22Rv1 (cell line): Measurements from ENCODE around the gene SLC22A25.

Source experiments
- H3K27ac ChIP-seq: fragments of 450-650 bp; 2 replicates; pipeline ENCODE4 v1.5.1; 2017
- ZFX ChIP-seq: fragments of 450-650 bp; IDR thresholded peaks from 2 replicates; pipeline ENCODE4 v1.6.1; 2017; ENCODE audit warnings: antibody characterized with exemption, borderline replicate concordance
- TF ChIP-seq, protein P1 (sequence below): fragments of 450-650 bp; IDR thresholded peaks from 2 replicates; pipeline ENCODE4 v1.5.1; 2017; ENCODE audit warnings: mild to moderate bottlenecking

SLC22A25 gene

DNA sequence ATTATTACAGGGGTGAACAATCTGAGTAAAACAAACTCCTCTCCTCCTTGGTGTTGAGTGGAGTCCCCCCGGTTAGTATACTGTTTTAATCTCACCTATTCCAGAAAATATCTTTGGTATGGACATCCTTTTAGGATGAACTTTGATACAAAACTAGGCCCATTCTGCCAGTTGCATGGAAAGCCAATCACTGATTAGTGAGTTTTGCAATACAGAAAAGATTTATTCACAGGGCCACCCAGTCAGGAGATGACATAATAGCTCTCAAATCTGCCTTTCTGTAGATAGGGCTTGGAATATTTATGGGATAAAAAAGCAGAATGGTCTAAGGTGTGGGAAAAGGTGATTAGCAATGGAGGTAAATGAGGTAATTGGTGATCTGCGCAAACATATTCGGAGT is 30.3 kb upstream of the SLC22A25 start:
- TF ChIP-seq, protein P1, sequence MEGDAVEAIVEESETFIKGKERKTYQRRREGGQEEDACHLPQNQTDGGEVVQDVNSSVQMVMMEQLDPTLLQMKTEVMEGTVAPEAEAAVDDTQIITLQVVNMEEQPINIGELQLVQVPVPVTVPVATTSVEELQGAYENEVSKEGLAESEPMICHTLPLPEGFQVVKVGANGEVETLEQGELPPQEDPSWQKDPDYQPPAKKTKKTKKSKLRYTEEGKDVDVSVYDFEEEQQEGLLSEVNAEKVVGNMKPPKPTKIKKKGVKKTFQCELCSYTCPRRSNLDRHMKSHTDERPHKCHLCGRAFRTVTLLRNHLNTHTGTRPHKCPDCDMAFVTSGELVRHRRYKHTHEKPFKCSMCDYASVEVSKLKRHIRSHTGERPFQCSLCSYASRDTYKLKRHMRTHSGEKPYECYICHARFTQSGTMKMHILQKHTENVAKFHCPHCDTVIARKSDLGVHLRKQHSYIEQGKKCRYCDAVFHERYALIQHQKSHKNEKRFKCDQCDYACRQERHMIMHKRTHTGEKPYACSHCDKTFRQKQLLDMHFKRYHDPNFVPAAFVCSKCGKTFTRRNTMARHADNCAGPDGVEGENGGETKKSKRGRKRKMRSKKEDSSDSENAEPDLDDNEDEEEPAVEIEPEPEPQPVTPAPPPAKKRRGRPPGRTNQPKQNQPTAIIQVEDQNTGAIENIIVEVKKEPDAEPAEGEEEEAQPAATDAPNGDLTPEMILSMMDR = no peak
- TF ChIP-seq ZFX = no peak
- H3K27ac ChIP-seq = no peak overlapping the region

- TF ChIP-seq ZFX = no peak
- H3K27ac ChIP-seq = no peak overlapping the region
Measured at GRCh38 chr11:63262547-63262946, 19.1 kb upstream of the SLC22A25 start.

DNA sequence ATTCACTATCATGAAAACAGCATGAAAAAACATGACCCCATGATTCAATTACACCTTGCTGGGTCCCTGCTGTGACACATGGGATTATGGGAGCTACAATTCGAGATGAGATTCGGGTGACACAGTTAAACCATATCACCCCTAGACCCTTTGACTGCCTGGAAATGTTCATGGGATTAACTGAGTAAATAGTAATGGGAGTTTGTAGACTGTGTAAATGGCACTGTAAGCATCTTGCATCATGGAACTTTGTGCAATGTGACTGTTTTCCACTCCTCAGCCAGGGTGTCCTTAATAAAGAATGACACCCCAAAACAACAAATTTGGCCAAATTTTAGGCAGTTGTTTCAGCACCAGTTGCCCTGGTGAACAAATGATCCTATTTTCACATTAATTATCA is 7.9 kb upstream of the SLC22A25 start:
- H3K27ac ChIP-seq = no peak overlapping the region
- TF ChIP-seq, protein P1 = no peak
- TF ChIP-seq ZFX = no peak

DNA sequence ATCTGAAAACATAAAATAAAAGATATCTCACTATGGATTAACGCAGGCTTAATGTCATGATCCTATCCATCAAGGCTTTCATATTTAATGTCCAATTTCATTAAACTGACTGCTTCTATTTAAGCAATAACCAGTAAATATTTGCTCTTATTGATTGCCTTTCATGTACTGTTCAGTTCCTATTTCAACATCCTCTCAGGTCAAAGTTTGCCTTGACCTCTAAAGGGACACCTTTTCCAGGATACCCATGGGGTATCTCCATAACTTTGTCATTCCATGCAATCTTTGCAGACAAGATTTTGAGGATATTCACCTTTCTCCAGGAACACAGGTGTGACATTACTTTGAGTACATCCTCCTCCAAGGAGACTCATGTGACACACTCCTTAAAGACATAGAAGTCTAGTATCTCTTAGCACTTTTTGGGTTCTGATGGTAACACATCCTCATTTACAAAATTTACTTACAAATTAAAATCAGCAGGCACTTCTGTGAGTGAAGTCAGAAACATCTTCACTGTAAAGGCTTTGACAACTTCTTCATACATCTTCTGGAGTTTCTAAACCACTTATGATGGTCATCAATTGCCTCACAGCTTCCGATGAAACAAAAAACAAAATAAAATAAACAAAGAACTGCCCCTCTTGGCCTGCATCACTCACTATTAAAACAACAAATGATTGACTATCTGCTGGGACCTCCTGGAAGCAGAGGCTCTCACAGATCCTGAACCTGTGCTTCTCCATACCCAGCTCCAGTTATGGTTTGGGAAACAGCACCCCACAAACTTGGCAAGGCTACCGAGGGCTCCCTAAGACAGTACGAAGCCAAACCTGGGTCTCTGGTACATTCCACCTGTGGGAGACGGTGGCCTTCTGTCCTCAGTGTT is 7.0 kb upstream of the SLC22A25 start:
- TF ChIP-seq, protein P1 = no peak
- TF ChIP-seq ZFX = no peak
- H3K27ac ChIP-seq = no peak overlapping the region

DNA sequence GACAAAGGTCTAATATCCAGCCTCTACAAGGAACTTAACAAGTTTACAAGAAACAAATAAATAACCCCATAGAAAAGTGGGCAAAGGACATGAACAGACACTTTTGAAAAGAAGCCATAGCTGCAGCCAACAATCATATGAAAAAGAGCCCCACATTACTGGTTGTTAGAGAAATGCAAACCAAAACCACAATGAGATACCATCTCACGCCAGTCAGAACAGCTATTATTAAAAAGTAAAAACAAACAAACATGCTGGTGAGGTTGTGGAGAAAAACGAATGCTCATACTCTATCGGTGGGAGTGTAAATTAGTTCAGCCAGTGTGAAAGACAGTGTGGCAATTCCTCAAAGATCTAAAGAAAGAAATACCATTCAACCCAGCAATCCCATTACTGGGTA is 5.6 kb upstream of the SLC22A25 start:
- no peak for TF ChIP-seq ZFX
- TF ChIP-seq, protein P1 = no peak
- no peak overlapping the region for H3K27ac ChIP-seq

GRCh38 chr11:63247237-63248002 is 4.0 kb upstream of the SLC22A25 start:
- peak overlapping the region; percentile 57; the same call in 1 of the 2 replicates for H3K27ac ChIP-seq

- peak overlapping the region; percentile 57 for H3K27ac ChIP-seq
- no peak for TF ChIP-seq ZFX
- TF ChIP-seq, protein P1 = no peak
Measured at GRCh38 chr11:63246045-63246444, 2.6 kb upstream of the SLC22A25 start.

DNA sequence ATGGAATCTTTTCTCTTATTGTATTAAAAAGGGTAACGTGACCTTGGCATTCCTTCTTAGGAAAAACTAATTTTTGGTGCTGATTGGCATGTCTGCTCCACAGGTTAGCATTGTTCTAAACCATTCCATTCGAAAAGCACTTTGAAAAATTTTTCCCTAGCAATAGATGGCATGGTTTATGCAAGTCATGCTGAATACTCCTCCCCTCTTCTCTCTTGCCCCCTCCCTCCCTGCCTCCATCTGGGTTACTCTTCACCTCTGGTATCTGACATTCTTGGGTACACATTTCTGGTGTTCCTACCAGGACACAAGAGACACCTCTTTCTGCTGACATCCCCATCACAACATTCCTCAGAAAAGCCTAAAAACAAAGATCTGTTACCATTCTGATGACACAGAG is 1.5 kb upstream of the SLC22A25 start:
- H3K27ac ChIP-seq = no peak overlapping the region
- no peak for TF ChIP-seq ZFX
- TF ChIP-seq, protein P1 = no peak
